Bronchial epithelial cell (primary cell): Measurements from ENCODE around the gene GBA3. TPM values are rescaled to one million over a fixed set of nuclear protein-coding genes. Genes with fewer than 3 reads are reported as not detected.

Experiments used
- DNase-seq: peaks from one replicate; pipeline ENCODE4 v3.0.0-alpha.2; 2010; ENCODE audit warnings: low read depth
- FAIRE-seq: peaks from 2 replicates; lab custom pipeline; 2011; peaks lifted over from hg19 to GRCh38; lab: Jason Lieb, UNC
- H3K27me3 ChIP-seq: 2 replicates; pipeline ENCODE4 v1.5.1; 2011; ENCODE audit warnings: low read length; ENCODE audit not compliant: control insufficient read depth, insufficient read depth
- H3K36me3 ChIP-seq: 2 replicates; pipeline ENCODE4 v1.5.1; 2011; ENCODE audit warnings: low read length; ENCODE audit not compliant: control insufficient read depth, insufficient read depth
- H3K4me3 ChIP-seq: 2 replicates; pipeline ENCODE4 v1.5.1; 2011; ENCODE audit warnings: mild to moderate bottlenecking, low read depth, low read length, control low read depth
- CTCF ChIP-seq: IDR thresholded peaks from 2 replicates; pipeline ENCODE4 v1.5.1; 2011; ENCODE audit warnings: mild to moderate bottlenecking, moderate library complexity, low read length, control low read depth, inconsistent platforms; ENCODE audit not compliant: insufficient read depth, severe bottlenecking
- total RNA-seq: library from RNA; depleted of rRNA; stranded (reverse); fragments of >200 nt; gene quantifications from 2 replicates; pipeline ENCODE4 v1.2.1, GENCODE V29; 2014

The GBA3 gene
- under 0.01 and 0.13 TPM in 2 replicates for total RNA-seq

- DNase-seq (no peak), FAIRE-seq (no peak)
- Histone ChIP-seq H3K4me3 (no peak within 1 kb of the TSS), H3K27me3 (no peaks in the 10 kb centered on the region), H3K36me3 (no peaks in the 10 kb centered on the region)
- TF ChIP-seq CTCF, result no peak
These were observed at the start of gene GBA3 for GRCh38 chr4:22692736-22693135. Gene GBA3, plus strand, starts transcription at chr4:22692937.

- H3K4me3 ChIP-seq, result no peak overlapping the region
- no peaks in the 10 kb centered on the region for H3K36me3 ChIP-seq
- no peaks in the 10 kb centered on the region for H3K27me3 ChIP-seq
- FAIRE-seq (no peak), DNase-seq (no peak)
- no peak for TF ChIP-seq CTCF
These were observed 48.8 kb upstream of the GBA3 start for GRCh38 chr4:22643952-22644351.

GRCh38 chr4:22645481-22646182 lies 47.1 kb upstream of the GBA3 start:
- FAIRE-seq (no peak), DNase-seq (no peak)
- Histone ChIP-seq H3K36me3 (no peaks in the 10 kb centered on the region), H3K4me3 (no peak overlapping the region), H3K27me3 (no peaks in the 10 kb centered on the region)
- TF ChIP-seq CTCF, result no peak

GRCh38 chr4:22648996-22649395 lies 43.7 kb upstream of the GBA3 start:
- no peak overlapping the region for H3K4me3 ChIP-seq
- H3K27me3 ChIP-seq, result no peaks in the 10 kb centered on the region
- no peak for TF ChIP-seq CTCF
- no peak for DNase-seq
- no peaks in the 10 kb centered on the region for H3K36me3 ChIP-seq
- FAIRE-seq, result no peak

- H3K27me3 ChIP-seq, result no peaks in the 10 kb centered on the region
- no peak for TF ChIP-seq CTCF
- DNase-seq (no peak), FAIRE-seq (no peak)
- H3K4me3 ChIP-seq, result no peak overlapping the region
- H3K36me3 ChIP-seq, result no peaks in the 10 kb centered on the region
These were observed 42.0 kb upstream of the GBA3 start for GRCh38 chr4:22650771-22651170.

GRCh38 chr4:22653752-22654151 lies 39.0 kb upstream of the GBA3 start:
- H3K27me3 ChIP-seq, result no peaks in the 10 kb centered on the region
- no peak overlapping the region for H3K4me3 ChIP-seq
- DNase-seq (no peak), FAIRE-seq (no peak)
- no peak for TF ChIP-seq CTCF
- H3K36me3 ChIP-seq, result no peaks in the 10 kb centered on the region
